Measurements from ENCODE around the gene MAP2K7.
A peak's percentile ranks its signal among the peaks of the same experiment; 100 is the strongest.
"Not testable (repeated sequence)": the region's sequence is repeated elsewhere in the genome, so short reads cannot be mapped to it uniquely, and the experiment has no call there.

MAP2K7 gene

GRCh38 chr19:7883796-7884570 lies 19.7 kb upstream of the MAP2K7 start:
- no peak for DNase-seq (ENCODE audit: low spot score)

GRCh38 chr19:7885818-7886217 lies 17.9 kb upstream of the MAP2K7 start:
- no peak for DNase-seq (ENCODE audit: low spot score)

GRCh38 chr19:7887408-7888144 lies 16.1 kb upstream of the MAP2K7 start:
- DNase-seq (ENCODE audit: low spot score), result no peak

DNA sequence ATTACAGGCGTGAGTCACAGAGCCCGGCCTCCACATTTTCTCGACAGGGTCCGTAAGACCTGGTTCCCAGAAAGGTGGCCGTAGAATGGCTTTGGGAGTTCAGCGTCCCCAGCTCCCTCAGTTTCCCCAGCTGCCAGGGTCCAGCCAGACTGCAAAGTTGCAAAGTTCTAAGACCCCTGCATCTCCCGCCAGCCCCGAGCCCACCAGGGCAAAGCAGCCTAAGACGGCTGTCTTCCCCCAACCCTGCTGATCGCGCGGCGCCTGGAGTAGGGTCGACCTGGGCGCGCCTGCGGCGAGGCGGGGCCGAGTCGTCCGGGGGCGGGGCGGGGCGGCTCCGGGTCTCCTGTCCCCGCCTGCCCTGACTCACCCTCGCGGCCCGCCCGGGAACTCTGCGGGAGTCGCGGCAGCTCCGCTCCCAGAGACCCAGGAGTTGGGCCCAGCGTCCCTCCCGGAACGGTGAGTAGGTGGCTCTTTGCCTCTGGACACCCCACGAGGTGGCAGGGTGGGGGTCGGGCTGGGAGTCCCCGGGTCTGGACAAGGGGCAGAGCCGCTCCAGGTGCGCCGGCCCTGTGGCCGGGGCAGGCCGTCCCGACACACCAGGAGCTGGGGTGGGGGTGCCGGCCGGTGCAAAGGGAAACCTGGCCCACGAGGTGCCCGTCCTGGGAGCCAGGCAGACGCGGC lies 15.4 kb upstream of the MAP2K7 start, which contains the start of gene LRRC8E:
Gene LRRC8E, plus strand, starts transcription at position 366 of the 681 bp plus-strand sequence. CDS start 7,094 bp downstream, outside the sequence.
- DNase-seq (ENCODE audit: low spot score), result peak; percentile 15

- no peak for DNase-seq (ENCODE audit: low spot score)
Measured at GRCh38 chr19:7888826-7889217, 14.9 kb upstream of the MAP2K7 start.

GRCh38 chr19:7893362-7894101 lies 10.1 kb upstream of the MAP2K7 start:
- not testable (repeated sequence) for DNase-seq (ENCODE audit: low spot score)

DNA sequence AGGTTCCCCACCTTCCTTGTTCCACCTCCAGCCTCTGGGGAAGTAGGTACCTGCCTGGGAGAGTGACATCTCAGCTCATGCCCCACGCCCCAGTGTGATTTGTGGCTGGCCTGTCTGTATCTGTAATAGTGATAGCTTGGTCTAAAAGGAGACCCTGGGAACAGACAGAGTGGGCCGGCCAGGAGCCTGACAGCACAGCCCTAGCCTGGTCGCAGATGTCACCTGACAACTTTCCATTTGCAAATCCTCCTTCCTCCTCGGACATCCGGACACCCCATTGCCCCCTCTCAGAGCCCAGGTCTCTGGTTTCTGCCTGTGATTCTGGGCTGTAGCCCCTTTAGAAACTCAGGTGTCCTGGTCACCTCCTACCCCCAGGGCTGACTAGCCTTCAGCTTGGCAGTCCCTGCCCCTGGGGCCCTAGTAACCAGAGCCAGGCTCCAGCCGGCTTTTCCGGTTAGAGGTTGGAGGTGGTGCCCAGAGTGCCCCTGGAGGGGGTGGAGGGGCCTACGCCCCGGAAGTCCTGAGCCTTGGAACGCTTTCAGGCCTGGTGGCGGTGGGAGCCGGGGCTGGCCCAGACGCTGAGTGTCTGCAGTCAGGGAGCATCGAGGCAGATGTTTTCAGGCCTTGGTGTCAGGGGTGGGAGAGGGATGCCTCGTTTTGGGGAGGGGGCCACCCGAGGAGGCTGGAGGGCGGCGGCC lies 8.9 kb upstream of the MAP2K7 start:
- DNase-seq (ENCODE audit: low spot score), result no peak

- no peak for DNase-seq (ENCODE audit: low spot score)
Measured at GRCh38 chr19:7895565-7895964, 8.1 kb upstream of the MAP2K7 start.

DNA sequence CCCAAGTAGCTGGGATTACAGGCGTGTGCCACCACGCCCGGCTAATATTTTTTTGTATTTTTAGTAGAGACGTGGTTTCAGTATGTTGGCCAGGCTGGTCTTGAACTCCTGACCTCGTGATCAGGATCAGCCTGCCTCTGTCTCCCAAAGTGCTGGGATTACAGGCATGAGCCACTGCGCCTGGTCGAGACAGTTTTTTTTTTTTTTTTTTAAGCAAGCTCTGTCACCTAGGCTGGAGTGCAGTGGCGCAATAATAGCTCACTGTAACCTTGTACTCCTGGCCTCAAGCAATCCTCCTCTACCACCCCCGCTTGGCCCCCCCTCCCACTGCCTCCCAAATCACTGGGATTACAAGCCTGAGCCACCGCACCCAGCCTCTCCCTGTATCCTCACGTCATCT lies 6.4 kb upstream of the MAP2K7 start:
- no peak for DNase-seq (ENCODE audit: low spot score)

GRCh38 chr19:7898967-7899366 lies 4.7 kb upstream of the MAP2K7 start:
- DNase-seq (ENCODE audit: low spot score), result no peak

GRCh38 chr19:7899751-7900378 lies 3.8 kb upstream of the MAP2K7 start:
- DNase-seq (ENCODE audit: low spot score), result no peak

DNA sequence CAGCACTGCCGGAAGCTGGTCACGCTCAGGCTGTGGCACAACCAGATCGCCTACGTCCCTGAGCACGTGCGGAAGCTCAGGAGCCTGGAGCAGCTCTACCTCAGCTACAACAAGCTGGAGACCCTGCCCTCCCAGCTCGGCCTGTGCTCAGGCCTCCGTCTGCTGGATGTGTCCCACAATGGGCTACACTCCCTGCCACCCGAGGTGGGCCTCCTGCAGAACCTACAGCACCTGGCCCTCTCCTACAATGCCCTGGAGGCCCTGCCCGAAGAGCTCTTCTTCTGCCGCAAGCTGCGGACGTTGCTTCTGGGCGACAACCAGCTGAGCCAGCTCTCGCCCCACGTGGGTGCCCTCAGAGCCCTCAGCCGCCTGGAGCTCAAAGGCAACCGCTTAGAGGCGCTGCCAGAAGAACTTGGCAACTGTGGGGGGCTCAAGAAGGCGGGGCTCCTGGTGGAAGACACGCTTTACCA lies 3.2 kb upstream of the MAP2K7 start:
- DNase-seq (ENCODE audit: low spot score), result no peak

DNA sequence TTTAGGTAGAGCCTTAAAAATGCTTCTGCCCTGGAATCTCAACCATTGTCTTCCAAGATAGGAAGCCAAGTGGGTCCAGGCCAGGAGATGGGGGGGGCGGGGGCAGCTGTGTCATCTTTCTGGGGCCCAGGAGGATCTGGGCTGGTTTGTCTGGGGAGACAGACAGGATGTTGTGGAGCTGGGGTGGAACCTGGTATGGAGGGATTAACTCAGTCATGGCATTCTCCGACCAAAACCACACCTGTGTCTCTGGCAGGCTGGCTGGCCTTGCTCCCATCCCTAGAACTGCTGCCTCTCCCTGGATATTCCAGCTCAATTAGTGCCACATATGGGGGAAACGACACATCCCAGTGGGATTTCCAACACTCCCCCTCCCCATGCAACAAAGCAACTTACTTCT lies 2.7 kb upstream of the MAP2K7 start:
- DNase-seq (ENCODE audit: low spot score), result no peak

- no peak for DNase-seq (ENCODE audit: low spot score)
Measured at GRCh38 chr19:7901337-7901736, 2.3 kb upstream of the MAP2K7 start.

DNA sequence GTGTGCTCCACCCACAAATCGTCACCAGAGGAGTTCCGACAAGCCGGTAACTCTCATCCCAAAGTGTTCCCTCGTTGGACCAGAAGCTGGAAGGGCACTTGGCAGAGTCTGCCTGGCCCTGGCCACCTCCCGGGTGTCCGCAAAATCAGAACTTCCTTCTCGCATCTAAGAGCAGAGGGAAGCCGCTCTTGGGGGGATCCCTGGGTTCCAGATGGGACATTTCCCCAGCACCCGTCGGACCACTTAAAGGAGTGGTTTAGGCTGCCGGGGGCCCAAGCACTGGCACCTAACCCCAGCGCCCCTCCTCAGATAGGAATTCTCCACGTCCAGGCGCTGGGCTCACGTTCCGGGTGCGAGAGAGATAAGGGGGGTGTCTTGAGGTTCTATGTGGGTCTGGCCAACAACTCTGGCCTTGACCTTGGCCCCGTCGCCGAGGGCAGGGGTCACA lies 857 bp upstream of the MAP2K7 start:
- no peak for DNase-seq (ENCODE audit: low spot score)

DNA sequence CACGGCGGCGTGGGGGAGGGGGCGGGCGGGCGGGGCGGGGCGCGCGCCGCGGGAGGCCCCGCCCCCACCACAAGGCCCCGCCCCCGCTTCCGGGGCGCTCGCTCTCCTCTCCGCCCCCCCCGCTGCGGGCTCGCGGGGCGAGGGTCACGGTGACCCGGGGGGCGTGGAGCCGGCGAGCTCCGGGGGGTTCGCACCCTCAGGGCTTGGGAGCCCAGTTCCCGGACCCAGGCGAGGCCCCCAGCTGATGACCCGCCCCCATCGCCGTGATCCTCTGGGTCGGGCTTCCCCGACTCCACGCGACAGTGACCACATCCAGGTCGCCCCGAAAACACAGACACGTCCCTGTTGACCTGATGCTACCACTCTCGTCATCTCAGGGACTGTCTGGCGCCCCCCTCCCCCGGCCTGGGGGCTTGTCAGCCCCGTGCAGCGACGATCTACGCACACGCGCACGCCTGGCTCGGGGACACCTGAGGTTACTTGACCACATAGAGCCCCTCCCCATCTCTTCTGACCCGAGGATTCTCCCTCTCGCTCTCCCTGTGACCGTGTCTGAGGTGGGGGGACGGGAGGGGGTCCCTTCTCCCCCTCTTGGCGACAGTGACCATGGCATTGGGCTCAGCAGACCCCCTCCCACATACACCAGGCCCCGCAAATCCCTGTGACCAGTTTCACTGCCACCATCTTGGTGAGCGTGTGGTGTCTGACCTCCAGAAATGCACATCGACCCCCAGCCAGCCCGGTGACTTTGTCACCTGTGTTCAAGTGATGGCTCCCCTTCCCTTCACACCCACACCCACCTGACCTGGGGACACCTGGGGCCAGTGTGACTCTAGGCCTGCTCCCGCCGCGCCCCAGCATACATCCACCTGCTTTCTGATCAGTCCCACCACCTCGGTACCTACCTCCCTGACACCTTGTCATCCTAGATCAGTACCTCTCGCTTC lies 670 bp downstream of the MAP2K7 start:
- no peak for DNase-seq (ENCODE audit: low spot score)

- no peak for DNase-seq (ENCODE audit: low spot score)
Measured at GRCh38 chr19:7905268-7905667, 1.6 kb downstream of the MAP2K7 start.

GRCh38 chr19:7905859-7906258 lies 2.2 kb downstream of the MAP2K7 start:
- DNase-seq (ENCODE audit: low spot score), result no peak

GRCh38 chr19:7907122-7907521 lies 3.4 kb downstream of the MAP2K7 start:
- DNase-seq (ENCODE audit: low spot score), result no peak

DNA sequence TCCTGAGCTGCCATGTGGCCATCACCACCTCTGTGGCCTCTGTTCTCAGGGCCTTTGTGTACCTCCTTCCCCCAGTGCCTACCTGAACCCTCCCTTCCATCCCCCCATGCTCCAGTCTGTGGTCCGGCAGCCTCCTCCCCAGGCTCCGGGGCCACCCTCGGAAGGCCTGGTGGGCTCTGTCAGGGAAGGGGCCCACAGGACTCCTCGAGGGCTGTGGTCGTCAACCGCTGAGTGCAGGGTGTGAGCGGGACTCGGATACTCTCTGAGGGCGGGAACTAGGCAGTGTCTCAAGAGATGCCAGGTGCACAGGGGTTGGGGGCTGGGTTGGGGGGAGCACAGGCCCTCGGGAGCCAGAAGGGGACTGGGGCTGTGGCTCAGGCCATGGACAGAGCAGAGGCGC lies 3.9 kb downstream of the MAP2K7 start:
- DNase-seq (ENCODE audit: low spot score), result no peak
